ENCODE measurements around the gene CYP27A1. TPM values are rescaled to one million over a fixed set of nuclear protein-coding genes. Genes with fewer than 3 reads are reported as not detected.

CYP27A1 gene
- total RNA-seq, 4 donors from 2014 or later: 1.7 to 11.2 (median 6.4) TPM

- H3K36me3 ChIP-seq: no peaks in the 10 kb centered on the region
- 50 to 54% methylated on average over 5 of the region's 5 CpGs for WGBS, 2 donors
- H3K27me3 ChIP-seq: peaks cover 9 to 98% (median 18%) of the 10 kb centered on the region in 4 donors
- TF ChIP-seq POLR2A (IDR thresholded peaks at IDR 0.05) (no peak), CTCF (IDR thresholded peaks at IDR 0.05) (no peak)
- H3K4me3 ChIP-seq: no peak overlapping the region
- H3K4me1 ChIP-seq: peaks cover 5 to 26% (median 10%) of the 10 kb centered on the region in 3 donors
- H3K9me3 ChIP-seq: no peaks in the 10 kb centered on the region
- no peak for DNase-seq
- H3K27ac ChIP-seq: no peak overlapping the region
- intact Hi-C loops (cut with DNase I): no loop called here
Observed at GRCh38 chr2:218854860-218855259, 72.9 kb downstream of the CYP27A1 start.

GRCh38 chr2:218855305-218856166 is 73.6 kb downstream of the CYP27A1 start:
- no peaks in the 10 kb centered on the region for H3K36me3 ChIP-seq
- WGBS, 2 donors: 40 to 63% methylated on average over 4 to 12 of the region's 14 CpGs
- intact Hi-C loops (cut with DNase I): no loop called here
- no peak overlapping the region for H3K4me3 ChIP-seq
- no peak for DNase-seq
- no peak overlapping the region for H3K27ac ChIP-seq
- peaks cover 15 to 99% (median 25%) of the 10 kb centered on the region in 4 donors for H3K27me3 ChIP-seq
- TF ChIP-seq CTCF (IDR thresholded peaks at IDR 0.05) (no peak), POLR2A (IDR thresholded peaks at IDR 0.05) (no peak)
- no peaks in the 10 kb centered on the region for H3K9me3 ChIP-seq
- peaks cover 12 to 32% (median 17%) of the 10 kb centered on the region in 3 donors for H3K4me1 ChIP-seq

GRCh38 chr2:218856167-218856895 is 74.4 kb downstream of the CYP27A1 start:
- Histone ChIP-seq H3K4me3 (no peak overlapping the region), H3K27ac (no peak overlapping the region), H3K4me1 (peaks cover 15 to 40% (median 21%) of the 10 kb centered on the region in 3 donors), H3K27me3 (peaks cover 20 to 100% (median 30%) of the 10 kb centered on the region in 4 donors), H3K9me3 (no peaks in the 10 kb centered on the region), H3K36me3 (no peaks in the 10 kb centered on the region)
- intact Hi-C loops (cut with DNase I): no loop called here
- WGBS, 2 donors: 38 to 42% methylated on average over 9 to 12 of the region's 12 CpGs
- TF ChIP-seq POLR2A (IDR thresholded peaks at IDR 0.05) (no peak), CTCF (IDR thresholded peaks at IDR 0.05) (no peak)
- no peak for DNase-seq

- intact Hi-C loops (cut with DNase I): no loop called here
Observed at GRCh38 chr2:218856896-218857243, 74.9 kb downstream of the CYP27A1 start.

More at GRCh38 chr2:218856896-218857243, 74.9 kb downstream of the CYP27A1 start:
- H3K9me3 ChIP-seq: no peaks in the 10 kb centered on the region
- H3K27me3 ChIP-seq: peaks cover 23 to 100% (median 30%) of the 10 kb centered on the region in 4 donors
- WGBS, 2 donors: 67 to 83% methylated on average over 1 of the region's 1 CpG
- peaks cover 15 to 45% (median 21%) of the 10 kb centered on the region in 3 donors for H3K4me1 ChIP-seq
- H3K36me3 ChIP-seq: no peaks in the 10 kb centered on the region
- H3K4me3 ChIP-seq: no peak overlapping the region
- TF ChIP-seq POLR2A (IDR thresholded peaks at IDR 0.05) (no peak), CTCF (IDR thresholded peaks at IDR 0.05) (no peak)
- DNase-seq: no peak
- no peak overlapping the region for H3K27ac ChIP-seq
